Mesenchymal stem cell (in vitro differentiated cells and primary cell): ENCODE data around the gene LRP1. TPM values are rescaled to one million over a fixed set of nuclear protein-coding genes. Genes with fewer than 3 reads are reported as not detected.

Source experiments
- DNase-seq: peaks from one replicate; pipeline ENCODE4 v3.0.0-alpha.2; 2013
- H2AFZ ChIP-seq: one replicate; pipeline ENCODE4 v1.6.1; 2013; ENCODE audit warnings: low read depth, mild to moderate bottlenecking, control low read depth, inconsistent platforms, low read length, moderate library complexity
- H2AK5ac ChIP-seq: 2 replicates; pipeline ENCODE4 v1.6.1; 2013; ENCODE audit warnings: low read length, moderate library complexity, mild to moderate bottlenecking, inconsistent platforms; ENCODE audit not compliant: severe bottlenecking
- H2BK120ac ChIP-seq: one replicate; pipeline ENCODE4 v1.6.1; 2013; ENCODE audit warnings: low read depth, mild to moderate bottlenecking, inconsistent platforms, low read length, moderate library complexity
- H2BK12ac ChIP-seq, 2 experiments: one replicate each; pipeline ENCODE4 v1.6.1; 2013; ENCODE audit warnings: inconsistent platforms in 2 of 2, low read length in 2 of 2, mild to moderate bottlenecking in 2 of 2, moderate library complexity in 2 of 2, control low read depth in 1 of 2
- H2BK15ac ChIP-seq: one replicate; pipeline ENCODE4 v1.6.1; 2013; ENCODE audit warnings: mild to moderate bottlenecking, low read depth, inconsistent platforms; ENCODE audit not compliant: poor library complexity, severe bottlenecking
- H2BK5ac ChIP-seq: 2 replicates; pipeline ENCODE4 v1.6.1; 2013; ENCODE audit warnings: low read depth, mild to moderate bottlenecking, low read length, control low read depth, inconsistent platforms; ENCODE audit not compliant: poor library complexity, severe bottlenecking
- H3K14ac ChIP-seq, 2 experiments: one replicate each; pipeline ENCODE4 v1.6.1; 2013; ENCODE audit warnings: inconsistent platforms in 2 of 2, low read length in 2 of 2, control low read depth in 1 of 2, mild to moderate bottlenecking in 1 of 2, moderate library complexity in 1 of 2
- H3K18ac ChIP-seq, 2 experiments: one replicate each; pipeline ENCODE4 v1.6.1; 2013; ENCODE audit warnings: inconsistent platforms in 2 of 2, low read length in 2 of 2, control low read depth in 1 of 2, low read depth in 1 of 2, mild to moderate bottlenecking in 1 of 2
- H3K23ac ChIP-seq, 2 experiments: one replicate each; pipeline ENCODE4 v1.6.1; 2013; ENCODE audit warnings: inconsistent platforms in 2 of 2, low read length in 2 of 2, mild to moderate bottlenecking in 2 of 2, moderate library complexity in 2 of 2, control low read depth in 1 of 2
- H3K27ac ChIP-seq: 2 replicates; pipeline ENCODE4 v1.5.1; 2013; ENCODE audit warnings: mild to moderate bottlenecking, moderate library complexity, low read length, control low read depth, inconsistent platforms; ENCODE audit not compliant: poor library complexity, severe bottlenecking
- H3K27me3 ChIP-seq, 2 experiments: 2 replicates each; pipeline versions ENCODE4 v1.6.1 to v1.7.0; 2013; ENCODE audit warnings: low read length in 2 of 2, mild to moderate bottlenecking in 2 of 2, moderate library complexity in 2 of 2, control low read depth in 1 of 2, inconsistent platforms in 1 of 2; ENCODE audit not compliant: control insufficient read depth in 1 of 2, insufficient read depth in 1 of 2
- H3K36me3 ChIP-seq, 2 experiments: 2 replicates each; pipeline versions ENCODE4 v1.6.1 to v1.7.0; 2013; ENCODE audit warnings: low read length in 2 of 2, control low read depth in 1 of 2, inconsistent platforms in 1 of 2, low read depth in 1 of 2, mild to moderate bottlenecking in 1 of 2; ENCODE audit not compliant: insufficient read depth in 2 of 2, control insufficient read depth in 1 of 2
- H3K4ac ChIP-seq, 2 experiments: one replicate each; pipeline ENCODE4 v1.6.1; 2013; ENCODE audit warnings: inconsistent platforms in 2 of 2, low read length in 2 of 2, mild to moderate bottlenecking in 2 of 2, moderate library complexity in 2 of 2, control low read depth in 1 of 2, low read depth in 1 of 2
- H3K4me1 ChIP-seq: 2 replicates; pipeline ENCODE4 v1.6.1; 2013; ENCODE audit warnings: low read depth, low read length, control low read depth; ENCODE audit not compliant: control insufficient read depth, insufficient read depth
- H3K4me2 ChIP-seq: 2 replicates; pipeline ENCODE4 v1.6.1; 2013; ENCODE audit warnings: low read length, mild to moderate bottlenecking, inconsistent platforms; ENCODE audit not compliant: poor library complexity, severe bottlenecking
- H3K4me3 ChIP-seq, 2 experiments: 2 replicates each; pipeline versions ENCODE4 v1.5.1 to v1.7.0; 2013; ENCODE audit warnings: low read length in 2 of 2, mild to moderate bottlenecking in 2 of 2, control low read depth in 1 of 2, low read depth in 1 of 2; ENCODE audit not compliant: insufficient read depth in 1 of 2
- H3K79me1 ChIP-seq: replicated peaks from 2 replicates; pipeline ENCODE4 v1.6.1; 2013; ENCODE audit warnings: mild to moderate bottlenecking, control low read depth, low read length, inconsistent platforms; ENCODE audit not compliant: poor library complexity, severe bottlenecking
- H3K9ac ChIP-seq: 2 replicates; pipeline ENCODE4 v1.7.0; 2013; ENCODE audit warnings: mild to moderate bottlenecking, low read length, moderate library complexity
- H3K9me3 ChIP-seq: 2 replicates; pipeline ENCODE4 v1.7.0; 2013; ENCODE audit warnings: mild to moderate bottlenecking, low read length; ENCODE audit not compliant: control insufficient read depth
- H4K8ac ChIP-seq: one replicate; pipeline ENCODE4 v1.6.1; 2013; ENCODE audit warnings: inconsistent platforms, mild to moderate bottlenecking, low read length, moderate library complexity
- H4K91ac ChIP-seq: one replicate; pipeline ENCODE4 v1.6.1; 2013; ENCODE audit warnings: mild to moderate bottlenecking, low read length, inconsistent platforms
- WGBS: methylation state at CpG from one replicate; pipeline ENCODE4 v1.1.7; 2013; ENCODE audit warnings: mixed read lengths; 5-methylcytosine and 5-hydroxymethylcytosine counted together
- polyA plus RNA-seq, 2 experiments: library from polyadenylated mRNA; stranded (reverse); fragments of 200-250 nt; gene quantifications; one replicate each; pipeline ENCODE4 v1.2.3, GENCODE V29; 2013

Gene LRP1
- polyA plus RNA-seq (2013, experiment 1 of 2), result 68.9 TPM
- polyA plus RNA-seq (2013, experiment 2 of 2), result 57.9 TPM

DNA sequence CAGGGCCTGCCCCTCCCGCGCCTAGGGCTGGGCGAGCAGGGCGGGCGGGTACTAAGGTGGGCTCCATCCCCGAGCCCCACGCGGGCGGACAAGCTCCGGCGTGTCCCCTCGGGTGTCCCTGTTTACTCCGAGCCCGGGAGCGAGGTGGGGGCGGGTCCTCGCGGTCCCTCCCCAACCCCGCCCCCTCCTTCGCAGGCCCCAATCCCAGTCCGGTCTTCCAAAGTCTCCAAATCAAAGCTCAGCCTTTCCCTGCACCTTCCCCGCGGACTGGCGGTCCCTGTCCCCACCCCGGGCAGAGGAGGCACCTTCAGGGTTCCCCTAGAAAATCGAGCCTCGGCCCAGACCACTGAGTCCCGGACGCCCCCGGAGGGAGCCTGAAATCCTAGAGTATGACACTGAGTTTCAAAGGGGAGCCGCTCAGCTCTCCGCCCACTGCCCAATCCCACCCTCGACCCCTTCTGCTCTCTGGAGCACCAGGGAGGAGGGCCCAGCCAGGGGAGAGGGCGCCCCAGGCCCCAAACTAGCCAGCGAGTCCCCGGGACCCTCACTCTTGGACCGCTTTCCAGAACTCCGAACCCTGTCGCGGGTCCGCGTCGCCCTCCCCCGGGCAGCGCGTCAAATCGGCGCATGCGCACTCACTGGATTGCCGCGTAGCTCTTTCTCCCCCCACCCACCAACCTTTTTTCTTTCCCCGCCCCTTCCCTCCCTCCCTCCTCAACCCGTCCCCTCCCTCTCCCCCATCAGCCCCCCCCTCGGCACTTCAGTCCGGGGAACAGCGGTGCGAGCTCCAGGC is at the start of gene LRP1:
LRP1 (plus strand) TSS at position 758 of the 793 bp plus-strand sequence. CDS start 482 bp downstream, outside the sequence.
- peaks cover 26% of the 10 kb centered on the region for H3K4me1 ChIP-seq
- H2BK5ac ChIP-seq, result no peak within 1 kb of the TSS
- WGBS, result under 1% methylated on average over 50 of the region's 57 CpGs
- H2BK12ac ChIP-seq, result peak within 1 kb of the TSS; percentile 35 to 68
- peak within 1 kb of the TSS; percentile 92 for H3K4me2 ChIP-seq
- peak within 1 kb of the TSS; percentile 87 for H2BK120ac ChIP-seq
- H4K8ac ChIP-seq, result peak within 1 kb of the TSS; percentile 82
- H4K91ac ChIP-seq, result peak within 1 kb of the TSS; percentile 97
- H3K27ac ChIP-seq, result peak within 1 kb of the TSS; percentile 91
- H3K36me3 ChIP-seq, result peaks cover 2 to 22% of the 10 kb centered on the region in 2 experiments
- peak within 1 kb of the TSS; percentile 49 for H2AK5ac ChIP-seq
- no peaks in the 10 kb centered on the region for H3K27me3 ChIP-seq
- peaks cover 4% of the 10 kb centered on the region for H3K79me1 ChIP-seq
- peak within 1 kb of the TSS; percentile 96 to 99 for H3K18ac ChIP-seq
- H3K4me3 ChIP-seq, result peak within 1 kb of the TSS; percentile 86 to 91
- peak within 1 kb of the TSS; percentile 95 for H3K9ac ChIP-seq
- H2AFZ ChIP-seq, result peak within 1 kb of the TSS; percentile 64
- H3K9me3 ChIP-seq, result no peaks in the 10 kb centered on the region
- peak within 1 kb of the TSS; percentile 89 to 98 for H3K4ac ChIP-seq
- peak within 1 kb of the TSS in 1 of 2 experiments; percentile 89 for H3K23ac ChIP-seq
- H2BK15ac ChIP-seq, result peak within 1 kb of the TSS; percentile 97
- DNase-seq, result peak; percentile 84
- H3K14ac ChIP-seq, result peak within 1 kb of the TSS; percentile 87 to 98

DNA sequence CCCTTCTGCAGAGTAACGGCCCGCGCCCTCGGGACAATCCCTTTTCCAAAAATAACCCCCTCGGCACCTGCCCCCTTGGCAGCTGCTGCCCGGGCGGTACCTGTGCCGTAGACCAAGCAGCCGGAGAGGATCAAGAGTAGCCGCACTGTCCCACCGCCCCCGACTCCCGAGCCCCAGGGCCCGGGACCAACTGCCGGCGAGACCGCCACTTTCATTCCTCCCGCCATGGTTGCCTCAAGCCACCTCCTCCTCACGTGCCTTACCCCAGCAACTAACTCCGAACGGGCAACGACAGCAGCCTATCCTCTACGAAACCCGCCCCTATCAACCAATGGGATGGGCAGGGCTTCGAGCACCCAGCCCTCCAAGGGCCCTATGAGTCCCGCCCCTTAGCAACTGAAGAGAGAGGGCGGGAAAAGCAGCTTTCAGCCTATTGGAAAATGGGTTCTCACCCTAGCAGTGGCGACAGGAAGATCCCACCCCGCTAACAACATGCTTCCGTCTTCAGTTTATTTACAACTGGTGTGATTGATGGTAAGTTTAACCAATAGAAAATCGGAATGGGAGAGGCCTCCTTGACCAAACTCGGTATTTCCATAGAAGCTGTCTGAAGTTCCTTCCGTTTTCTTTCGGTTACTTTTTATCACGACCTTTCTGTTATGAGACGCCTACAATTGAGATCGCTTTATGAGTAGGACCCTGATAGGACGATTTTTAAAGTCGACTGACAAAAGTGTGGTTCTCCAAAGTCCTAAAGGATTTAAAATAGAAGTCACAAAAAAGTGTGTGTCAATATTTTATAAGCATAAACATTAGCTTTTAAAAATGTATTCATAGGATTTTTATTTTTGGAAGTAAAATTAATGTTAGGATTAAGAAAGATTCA is 49.5 kb upstream of the LRP1 start, which contains the start of gene NEMP1:
NEMP1 (minus strand) TSS at position 273 of the 886 bp plus-strand sequence; CDS start at position 227, 46 bp downstream.
- Histone ChIP-seq H2BK120ac (no peak within 1 kb of the TSS), H3K14ac (no peak within 1 kb of the TSS), H2AK5ac (no peak within 1 kb of the TSS), H2BK15ac (peak within 1 kb of the TSS; percentile 44), H3K23ac (peak within 1 kb of the TSS in 1 of 2 experiments; percentile 1), H2BK12ac (no peak within 1 kb of the TSS), H3K4ac (peak within 1 kb of the TSS; percentile 27 to 57), H3K4me3 (peak within 1 kb of the TSS; percentile 84 to 90), H3K79me1 (peaks cover 3% of the 10 kb centered on the region), H3K36me3 (no peaks in the 10 kb centered on the region), H4K8ac (no peak within 1 kb of the TSS), H3K4me2 (peak within 1 kb of the TSS; percentile 95), H3K27me3 (no peaks in the 10 kb centered on the region), H3K4me1 (peaks cover 1% of the 10 kb centered on the region), H3K9ac (peak within 1 kb of the TSS; percentile 87), H2AFZ (peak within 1 kb of the TSS; percentile 67), H3K27ac (peak within 1 kb of the TSS; percentile 87), H3K9me3 (no peaks in the 10 kb centered on the region), H4K91ac (no peak within 1 kb of the TSS), H3K18ac (peak within 1 kb of the TSS; percentile 28 to 55), H2BK5ac (no peak within 1 kb of the TSS)
- under 1% methylated on average over 33 of the region's 39 CpGs for WGBS
- peak; percentile 100 for DNase-seq

- Histone ChIP-seq H3K27me3 (no peaks in the 10 kb centered on the region), H2AK5ac (no peak overlapping the region), H3K9ac (peak overlapping the region; percentile 87), H2AFZ (no peak overlapping the region), H3K23ac (no peak overlapping the region), H3K36me3 (no peaks in the 10 kb centered on the region), H2BK15ac (no peak overlapping the region), H3K14ac (no peak overlapping the region), H4K8ac (no peak overlapping the region), H3K18ac (no peak overlapping the region), H4K91ac (no peak overlapping the region), H3K4me3 (peak overlapping the region in 1 of 2 experiments; percentile 68), H2BK5ac (no peak overlapping the region), H2BK120ac (no peak overlapping the region), H3K79me1 (peaks cover 2% of the 10 kb centered on the region), H3K9me3 (no peaks in the 10 kb centered on the region), H3K27ac (no peak overlapping the region), H3K4me1 (peaks cover 1% of the 10 kb centered on the region), H2BK12ac (peak overlapping the region in 1 of 2 experiments; percentile 2), H3K4ac (no peak overlapping the region), H3K4me2 (no peak overlapping the region)
- DNase-seq, result peak; percentile 43
- 50% methylated on average over 1 of the region's 1 CpG for WGBS
Observed at GRCh38 chr12:57079821-57080220, 48.5 kb upstream of the LRP1 start.
